Cardiac septum (tissue), 1 donor: Measurements from ENCODE around the gene ADORA2B. TPM values are rescaled to one million over a fixed set of nuclear protein-coding genes. Genes with fewer than 3 reads are reported as not detected.

Experiments used
- DNase-seq: peaks from one replicate; pipeline ENCODE4 v3.0.0-alpha.2; 2020; ENCODE audit warnings: low spot score
- intact Hi-C: fragments of 100-400 bp; cut with DNase I; formaldehyde crosslinking; loops from one replicate; pipeline ENCODE4 v1.14.0; 2022
- total RNA-seq: library from RNA; stranded (reverse); fragmentation: NEBNext Ultra II Directional; extraction: Animal tissue kit (Norgen Biotek cat#: 25700); gene quantifications from one replicate; pipeline ENCODE4 v1.2.1, GENCODE V29; 2021
- donor health status: DM: no; HTN: no; CAD: no.

ADORA2B gene
- total RNA-seq, 1 donor from 2014 or later: 1.3 TPM

- peak; percentile 43 for DNase-seq
- intact Hi-C loops: no loop called here
These were observed 6.6 kb downstream of the ADORA2B start for GRCh38 chr17:15951368-15952047.

GRCh38 chr17:15952048-15952532, 7.2 kb downstream of the ADORA2B start:
- peak; percentile 41 for DNase-seq
- intact Hi-C loops: no loop called here

GRCh38 chr17:15952916-15953790, 8.2 kb downstream of the ADORA2B start:
- peak; percentile 20 for DNase-seq
- intact Hi-C loops: no loop called here

- no peak for DNase-seq
- intact Hi-C loops: no loop called here
These were observed 9.3 kb downstream of the ADORA2B start for GRCh38 chr17:15954222-15954621.

- intact Hi-C loops: no loop called here
- no peak for DNase-seq
These were observed 11.0 kb downstream of the ADORA2B start for GRCh38 chr17:15955793-15956541.

- no peak for DNase-seq
- intact Hi-C loops: no loop called here
These were observed 12.3 kb downstream of the ADORA2B start for GRCh38 chr17:15957206-15957605.

- DNase-seq: no peak
- intact Hi-C loops: no loop called here
These were observed 12.8 kb downstream of the ADORA2B start for GRCh38 chr17:15957608-15958307.

- DNase-seq: no peak
- intact Hi-C loops: no loop called here
These were observed 13.5 kb downstream of the ADORA2B start for GRCh38 chr17:15958484-15958854.

- no peak for DNase-seq
- intact Hi-C loops: no loop called here
These were observed 18.8 kb downstream of the ADORA2B start for GRCh38 chr17:15963670-15964110.

GRCh38 chr17:15965528-15965927, 20.6 kb downstream of the ADORA2B start:
- intact Hi-C loops: no loop called here
- no peak for DNase-seq

GRCh38 chr17:15966183-15966878, 21.4 kb downstream of the ADORA2B start:
- intact Hi-C loops: no loop called here
- DNase-seq: no peak

- no peak for DNase-seq
- intact Hi-C loops: no loop called here
These were observed 21.9 kb downstream of the ADORA2B start for GRCh38 chr17:15966879-15967248.

- DNase-seq: no peak
- intact Hi-C loops: no loop called here
These were observed 22.9 kb downstream of the ADORA2B start for GRCh38 chr17:15967706-15968399.

- no peak for DNase-seq
- intact Hi-C loops: no loop called here
These were observed 24.5 kb downstream of the ADORA2B start for GRCh38 chr17:15969463-15969862.

GRCh38 chr17:15970500-15970899, 25.6 kb downstream of the ADORA2B start:
- intact Hi-C loops: no loop called here

GRCh38 chr17:15971098-15971678, 26.3 kb downstream of the ADORA2B start:
- intact Hi-C loops: no loop called here
- DNase-seq: no peak

More at GRCh38 chr17:15970500-15970899, 25.6 kb downstream of the ADORA2B start:
- DNase-seq: no peak

- intact Hi-C loops: no loop called here
- no peak for DNase-seq
These were observed 27.0 kb downstream of the ADORA2B start for GRCh38 chr17:15971882-15972281.

GRCh38 chr17:15972497-15972951, 27.6 kb downstream of the ADORA2B start:
- no peak for DNase-seq
- intact Hi-C loops: no loop called here
